Skeletal muscle tissue (tissue), 4 donors: ENCODE results near the gene PTPRG. TPM values are rescaled to one million over a fixed set of nuclear protein-coding genes. Genes with fewer than 3 reads are reported as not detected.

Experiments used
- H3K27ac ChIP-seq: one replicate; pipeline ENCODE4 v1.7.0; 2013; ENCODE audit warnings: mild to moderate bottlenecking, low read depth, low read length, inconsistent platforms
- H3K27me3 ChIP-seq, 3 donors: one replicate each; pipeline ENCODE4 v1.7.0; 2013; ENCODE audit warnings: low read length in 3 of 3; ENCODE audit not compliant: control insufficient read depth in 3 of 3, insufficient read depth in 3 of 3
- H3K36me3 ChIP-seq, 3 donors: one replicate each; pipeline ENCODE4 v1.7.0; 2013; ENCODE audit warnings: low read length in 3 of 3; ENCODE audit not compliant: control insufficient read depth in 3 of 3, insufficient read depth in 3 of 3
- H3K4me1 ChIP-seq, 3 donors: one replicate each; pipeline ENCODE4 v1.7.0; 2013; ENCODE audit warnings: low read length in 3 of 3, mild to moderate bottlenecking in 3 of 3; ENCODE audit not compliant: control insufficient read depth in 3 of 3, insufficient read depth in 3 of 3
- H3K4me3 ChIP-seq, 3 donors: one replicate each; pipeline ENCODE4 v1.7.0; 2013; ENCODE audit warnings: low read length in 3 of 3
- H3K9ac ChIP-seq, 3 donors: one replicate each; pipeline ENCODE4 v1.7.0; 2013; ENCODE audit warnings: low read length in 3 of 3, mild to moderate bottlenecking in 3 of 3, moderate library complexity in 2 of 3, low read depth in 1 of 3
- H3K9me3 ChIP-seq, 3 donors: one replicate each; pipeline ENCODE4 v1.7.0; 2013; ENCODE audit warnings: low read length in 3 of 3; ENCODE audit not compliant: control insufficient read depth in 3 of 3
- total RNA-seq: library from RNA; depleted of rRNA; stranded (reverse); fragments of >200 nt; gene quantifications from one replicate; pipeline ENCODE4 v1.2.3, GENCODE V29; 2014
- donor health status: Osteomylitis.

The PTPRG gene
- total RNA-seq, 1 donor from 2014 or later: 48.5 TPM

- H3K9ac ChIP-seq: no peak overlapping the region
- no peaks in the 10 kb centered on the region for H3K36me3 ChIP-seq
- H3K27ac ChIP-seq: no peak overlapping the region
- no peaks in the 10 kb centered on the region for H3K27me3 ChIP-seq
- H3K4me3 ChIP-seq: no peak overlapping the region
- H3K9me3 ChIP-seq: no peaks in the 10 kb centered on the region
- H3K4me1 ChIP-seq: no peaks in the 10 kb centered on the region
Observed at GRCh38 chr3:62246985-62247384, 685.6 kb downstream of the PTPRG start.

GRCh38 chr3:62248734-62249483, 687.5 kb downstream of the PTPRG start:
- no peaks in the 10 kb centered on the region for H3K4me1 ChIP-seq
- H3K4me3 ChIP-seq: no peak overlapping the region
- H3K27me3 ChIP-seq: no peaks in the 10 kb centered on the region
- H3K9me3 ChIP-seq: no peaks in the 10 kb centered on the region
- no peak overlapping the region for H3K27ac ChIP-seq
- no peak overlapping the region for H3K9ac ChIP-seq
- no peaks in the 10 kb centered on the region for H3K36me3 ChIP-seq

GRCh38 chr3:62249484-62249776, 688.1 kb downstream of the PTPRG start:
- H3K36me3 ChIP-seq: no peaks in the 10 kb centered on the region
- H3K4me3 ChIP-seq: no peak overlapping the region
- H3K27ac ChIP-seq: no peak overlapping the region
- no peaks in the 10 kb centered on the region for H3K4me1 ChIP-seq
- H3K9ac ChIP-seq: no peak overlapping the region
- H3K9me3 ChIP-seq: no peaks in the 10 kb centered on the region
- no peaks in the 10 kb centered on the region for H3K27me3 ChIP-seq

GRCh38 chr3:62249855-62250543, 688.6 kb downstream of the PTPRG start:
- H3K27me3 ChIP-seq: no peaks in the 10 kb centered on the region
- H3K9ac ChIP-seq: no peak overlapping the region
- H3K36me3 ChIP-seq: no peaks in the 10 kb centered on the region
- no peak overlapping the region for H3K4me3 ChIP-seq
- no peaks in the 10 kb centered on the region for H3K9me3 ChIP-seq
- no peaks in the 10 kb centered on the region for H3K4me1 ChIP-seq
- H3K27ac ChIP-seq: no peak overlapping the region

GRCh38 chr3:62252438-62253157, 691.2 kb downstream of the PTPRG start:
- Histone ChIP-seq H3K4me3 (no peak overlapping the region), H3K4me1 (no peaks in the 10 kb centered on the region), H3K9me3 (no peaks in the 10 kb centered on the region), H3K36me3 (peaks cover 0 to 9% (median 5%) of the 10 kb centered on the region in 3 donors), H3K27me3 (no peaks in the 10 kb centered on the region), H3K27ac (no peak overlapping the region), H3K9ac (no peak overlapping the region)

- no peaks in the 10 kb centered on the region for H3K4me1 ChIP-seq
- H3K4me3 ChIP-seq: no peak overlapping the region
- no peak overlapping the region for H3K27ac ChIP-seq
- H3K9me3 ChIP-seq: no peaks in the 10 kb centered on the region
- peaks cover 0 to 9% (median 5%) of the 10 kb centered on the region in 3 donors for H3K36me3 ChIP-seq
- no peaks in the 10 kb centered on the region for H3K27me3 ChIP-seq
- no peak overlapping the region for H3K9ac ChIP-seq
Observed at GRCh38 chr3:62253971-62254370, 692.6 kb downstream of the PTPRG start.

- Histone ChIP-seq H3K9ac (no peak overlapping the region), H3K27me3 (no peaks in the 10 kb centered on the region), H3K4me1 (no peaks in the 10 kb centered on the region), H3K4me3 (no peak overlapping the region), H3K36me3 (peaks cover 0 to 9% (median 5%) of the 10 kb centered on the region in 3 donors), H3K27ac (no peak overlapping the region), H3K9me3 (no peaks in the 10 kb centered on the region)
Observed at GRCh38 chr3:62255758-62256157, 694.4 kb downstream of the PTPRG start.

- no peak overlapping the region for H3K4me3 ChIP-seq
- H3K9ac ChIP-seq: no peak overlapping the region
- no peaks in the 10 kb centered on the region for H3K9me3 ChIP-seq
- H3K27ac ChIP-seq: no peak overlapping the region
- H3K27me3 ChIP-seq: no peaks in the 10 kb centered on the region
- H3K36me3 ChIP-seq: peaks cover 3 to 19% (median 17%) of the 10 kb centered on the region in 3 donors
- H3K4me1 ChIP-seq: no peaks in the 10 kb centered on the region
Observed at GRCh38 chr3:62259924-62260323, 698.6 kb downstream of the PTPRG start.

- Histone ChIP-seq H3K4me3 (no peak overlapping the region), H3K9me3 (no peaks in the 10 kb centered on the region), H3K27me3 (no peaks in the 10 kb centered on the region), H3K4me1 (no peaks in the 10 kb centered on the region), H3K36me3 (peaks cover 3 to 15% (median 12%) of the 10 kb centered on the region in 3 donors), H3K27ac (no peak overlapping the region), H3K9ac (no peak overlapping the region)
Observed at GRCh38 chr3:62260655-62261054, 699.3 kb downstream of the PTPRG start.

GRCh38 chr3:62261121-62261520, 699.8 kb downstream of the PTPRG start:
- Histone ChIP-seq H3K36me3 (peaks cover 3 to 14% (median 8%) of the 10 kb centered on the region in 3 donors), H3K4me3 (no peak overlapping the region), H3K9ac (no peak overlapping the region), H3K27me3 (no peaks in the 10 kb centered on the region), H3K9me3 (no peaks in the 10 kb centered on the region), H3K27ac (no peak overlapping the region), H3K4me1 (no peaks in the 10 kb centered on the region)
